HG03139 (cell line): ENCODE data around the gene INKA1.
"Not testable (repeated sequence)": the region's sequence is repeated elsewhere in the genome, so short reads cannot be mapped to it uniquely, and the experiment has no call there.

Source experiments
- ATAC-seq: cut with Tn5 transposase; IDR thresholded peaks from one replicate; pipeline ENCODE4 v1.9.1; 2021; ENCODE audit not compliant: unreplicated experiment

The INKA1 gene

GRCh38 chr3:49802719-49803464, at the start of gene INKA1:
Gene INKA1 (plus strand): TSS chr3:49803261. CDS start chr3:49803393, 132 bp downstream.
- peak; percentile 37 for ATAC-seq

GRCh38 chr3:49754536-49754935, 48.5 kb upstream of the INKA1 start:
- ATAC-seq = no peak

- no peak for ATAC-seq
Measured at GRCh38 chr3:49756036-49756435, 47.0 kb upstream of the INKA1 start.

GRCh38 chr3:49757197-49757596, 45.9 kb upstream of the INKA1 start:
- no peak for ATAC-seq

GRCh38 chr3:49759226-49759625, 43.8 kb upstream of the INKA1 start:
- no peak for ATAC-seq

- ATAC-seq = no peak
Measured at GRCh38 chr3:49761661-49762060, 41.4 kb upstream of the INKA1 start.

GRCh38 chr3:49763981-49764380, 39.1 kb upstream of the INKA1 start:
- no peak for ATAC-seq

- ATAC-seq = no peak
Measured at GRCh38 chr3:49769286-49769915, 33.7 kb upstream of the INKA1 start.

- no peak for ATAC-seq
Measured at GRCh38 chr3:49769926-49770325, 33.1 kb upstream of the INKA1 start.

- no peak for ATAC-seq
Measured at GRCh38 chr3:49771340-49771938, 31.6 kb upstream of the INKA1 start.

GRCh38 chr3:49772703-49773102, 30.4 kb upstream of the INKA1 start:
- no peak for ATAC-seq

GRCh38 chr3:49775538-49775937, 27.5 kb upstream of the INKA1 start:
- no peak for ATAC-seq

- ATAC-seq = not testable (repeated sequence)
Measured at GRCh38 chr3:49776101-49776500, 27.0 kb upstream of the INKA1 start.

GRCh38 chr3:49779358-49780079, 23.5 kb upstream of the INKA1 start:
- ATAC-seq = no peak

GRCh38 chr3:49780080-49780974, 22.7 kb upstream of the INKA1 start:
- ATAC-seq = no peak

GRCh38 chr3:49780975-49781365, 22.1 kb upstream of the INKA1 start:
- not testable (repeated sequence) for ATAC-seq

- ATAC-seq = no peak
Measured at GRCh38 chr3:49781415-49782199, 21.5 kb upstream of the INKA1 start.

GRCh38 chr3:49782277-49782676, 20.8 kb upstream of the INKA1 start:
- not testable (repeated sequence) for ATAC-seq

- peak; percentile 40 for ATAC-seq
Measured at GRCh38 chr3:49785565-49786356, 17.3 kb upstream of the INKA1 start.
